Mesenchymal stem cell (in vitro differentiated cells and primary cell): Measurements from ENCODE around the gene ANKHD1.
"Not testable (repeated sequence)": the region's sequence is repeated elsewhere in the genome, so short reads cannot be mapped to it uniquely, and the experiment has no call there.

Experiments
- DNase-seq: peaks from one replicate; pipeline ENCODE4 v3.0.0-alpha.2; 2013
- H2AFZ ChIP-seq: one replicate; pipeline ENCODE4 v1.6.1; 2013; ENCODE audit warnings: low read depth, mild to moderate bottlenecking, control low read depth, inconsistent platforms, low read length, moderate library complexity
- H2AK5ac ChIP-seq: 2 replicates; pipeline ENCODE4 v1.6.1; 2013; ENCODE audit warnings: low read length, moderate library complexity, mild to moderate bottlenecking, inconsistent platforms; ENCODE audit not compliant: severe bottlenecking
- H2BK120ac ChIP-seq: one replicate; pipeline ENCODE4 v1.6.1; 2013; ENCODE audit warnings: low read depth, mild to moderate bottlenecking, inconsistent platforms, low read length, moderate library complexity
- H2BK12ac ChIP-seq, 2 experiments: one replicate each; pipeline ENCODE4 v1.6.1; 2013; ENCODE audit warnings: inconsistent platforms in 2 of 2, low read length in 2 of 2, mild to moderate bottlenecking in 2 of 2, moderate library complexity in 2 of 2, control low read depth in 1 of 2
- H2BK15ac ChIP-seq: one replicate; pipeline ENCODE4 v1.6.1; 2013; ENCODE audit warnings: mild to moderate bottlenecking, low read depth, inconsistent platforms; ENCODE audit not compliant: poor library complexity, severe bottlenecking
- H2BK5ac ChIP-seq: 2 replicates; pipeline ENCODE4 v1.6.1; 2013; ENCODE audit warnings: low read depth, mild to moderate bottlenecking, low read length, control low read depth, inconsistent platforms; ENCODE audit not compliant: poor library complexity, severe bottlenecking
- H3K14ac ChIP-seq, 2 experiments: one replicate each; pipeline ENCODE4 v1.6.1; 2013; ENCODE audit warnings: inconsistent platforms in 2 of 2, low read length in 2 of 2, control low read depth in 1 of 2, mild to moderate bottlenecking in 1 of 2, moderate library complexity in 1 of 2
- H3K18ac ChIP-seq, 2 experiments: one replicate each; pipeline ENCODE4 v1.6.1; 2013; ENCODE audit warnings: inconsistent platforms in 2 of 2, low read length in 2 of 2, control low read depth in 1 of 2, low read depth in 1 of 2, mild to moderate bottlenecking in 1 of 2
- H3K23ac ChIP-seq, 2 experiments: one replicate each; pipeline ENCODE4 v1.6.1; 2013; ENCODE audit warnings: inconsistent platforms in 2 of 2, low read length in 2 of 2, mild to moderate bottlenecking in 2 of 2, moderate library complexity in 2 of 2, control low read depth in 1 of 2
- H3K27ac ChIP-seq: 2 replicates; pipeline ENCODE4 v1.5.1; 2013; ENCODE audit warnings: mild to moderate bottlenecking, moderate library complexity, low read length, control low read depth, inconsistent platforms; ENCODE audit not compliant: poor library complexity, severe bottlenecking
- H3K27me3 ChIP-seq, 2 experiments: 2 replicates each; pipeline versions ENCODE4 v1.6.1 to v1.7.0; 2013; ENCODE audit warnings: low read length in 2 of 2, mild to moderate bottlenecking in 2 of 2, moderate library complexity in 2 of 2, control low read depth in 1 of 2, inconsistent platforms in 1 of 2; ENCODE audit not compliant: control insufficient read depth in 1 of 2, insufficient read depth in 1 of 2
- H3K36me3 ChIP-seq, 2 experiments: 2 replicates each; pipeline versions ENCODE4 v1.6.1 to v1.7.0; 2013; ENCODE audit warnings: low read length in 2 of 2, control low read depth in 1 of 2, inconsistent platforms in 1 of 2, low read depth in 1 of 2, mild to moderate bottlenecking in 1 of 2; ENCODE audit not compliant: insufficient read depth in 2 of 2, control insufficient read depth in 1 of 2
- H3K4ac ChIP-seq, 2 experiments: one replicate each; pipeline ENCODE4 v1.6.1; 2013; ENCODE audit warnings: inconsistent platforms in 2 of 2, low read length in 2 of 2, mild to moderate bottlenecking in 2 of 2, moderate library complexity in 2 of 2, control low read depth in 1 of 2, low read depth in 1 of 2
- H3K4me1 ChIP-seq: 2 replicates; pipeline ENCODE4 v1.6.1; 2013; ENCODE audit warnings: low read depth, low read length, control low read depth; ENCODE audit not compliant: control insufficient read depth, insufficient read depth
- H3K4me2 ChIP-seq: 2 replicates; pipeline ENCODE4 v1.6.1; 2013; ENCODE audit warnings: low read length, mild to moderate bottlenecking, inconsistent platforms; ENCODE audit not compliant: poor library complexity, severe bottlenecking
- H3K4me3 ChIP-seq, 2 experiments: 2 replicates each; pipeline versions ENCODE4 v1.5.1 to v1.7.0; 2013; ENCODE audit warnings: low read length in 2 of 2, mild to moderate bottlenecking in 2 of 2, control low read depth in 1 of 2, low read depth in 1 of 2; ENCODE audit not compliant: insufficient read depth in 1 of 2
- H3K79me1 ChIP-seq: replicated peaks from 2 replicates; pipeline ENCODE4 v1.6.1; 2013; ENCODE audit warnings: mild to moderate bottlenecking, control low read depth, low read length, inconsistent platforms; ENCODE audit not compliant: poor library complexity, severe bottlenecking
- H3K9ac ChIP-seq: 2 replicates; pipeline ENCODE4 v1.7.0; 2013; ENCODE audit warnings: mild to moderate bottlenecking, low read length, moderate library complexity
- H3K9me3 ChIP-seq: 2 replicates; pipeline ENCODE4 v1.7.0; 2013; ENCODE audit warnings: mild to moderate bottlenecking, low read length; ENCODE audit not compliant: control insufficient read depth
- H4K8ac ChIP-seq: one replicate; pipeline ENCODE4 v1.6.1; 2013; ENCODE audit warnings: inconsistent platforms, mild to moderate bottlenecking, low read length, moderate library complexity
- H4K91ac ChIP-seq: one replicate; pipeline ENCODE4 v1.6.1; 2013; ENCODE audit warnings: mild to moderate bottlenecking, low read length, inconsistent platforms
- WGBS: methylation state at CpG from one replicate; pipeline ENCODE4 v1.1.7; 2013; ENCODE audit warnings: mixed read lengths; 5-methylcytosine and 5-hydroxymethylcytosine counted together

Gene ANKHD1

GRCh38 chr5:140423609-140424008, 22.0 kb downstream of the ANKHD1 start:
- Histone ChIP-seq H3K36me3 (no peaks in the 10 kb centered on the region), H3K4ac (no peak overlapping the region), H2AFZ (no peak overlapping the region), H3K14ac (no peak overlapping the region), H2BK5ac (no peak overlapping the region), H2BK12ac (no peak overlapping the region), H4K8ac (no peak overlapping the region), H3K79me1 (peaks cover 2% of the 10 kb centered on the region), H2AK5ac (no peak overlapping the region), H3K4me2 (no peak overlapping the region), H3K18ac (no peak overlapping the region), H2BK120ac (no peak overlapping the region), H3K9me3 (no peaks in the 10 kb centered on the region), H3K4me3 (no peak overlapping the region), H3K9ac (no peak overlapping the region), H3K27me3 (no peaks in the 10 kb centered on the region), H3K4me1 (peaks cover 3% of the 10 kb centered on the region), H3K23ac (no peak overlapping the region), H2BK15ac (no peak overlapping the region), H4K91ac (no peak overlapping the region), H3K27ac (no peak overlapping the region)
- no peak for DNase-seq
- 100% methylated on average over 1 of the region's 2 CpGs for WGBS

GRCh38 chr5:140424135-140424534, 22.5 kb downstream of the ANKHD1 start:
- Histone ChIP-seq H2AK5ac (no peak overlapping the region), H4K8ac (no peak overlapping the region), H3K4me1 (peaks cover 3% of the 10 kb centered on the region), H3K79me1 (peaks cover 2% of the 10 kb centered on the region), H3K36me3 (no peaks in the 10 kb centered on the region), H3K4me2 (no peak overlapping the region), H3K9ac (no peak overlapping the region), H2AFZ (no peak overlapping the region), H2BK120ac (no peak overlapping the region), H4K91ac (no peak overlapping the region), H3K9me3 (no peaks in the 10 kb centered on the region), H3K18ac (no peak overlapping the region), H2BK15ac (no peak overlapping the region), H3K14ac (no peak overlapping the region), H3K27ac (no peak overlapping the region), H2BK12ac (no peak overlapping the region), H3K4me3 (no peak overlapping the region), H3K23ac (no peak overlapping the region), H2BK5ac (no peak overlapping the region), H3K27me3 (no peaks in the 10 kb centered on the region), H3K4ac (no peak overlapping the region)
- WGBS = 67% methylated on average over 3 of the region's 3 CpGs
- no peak for DNase-seq

- H4K91ac ChIP-seq, H3K9ac ChIP-seq, H3K4ac ChIP-seq, H3K9me3 ChIP-seq, H2AK5ac ChIP-seq, H3K4me3 ChIP-seq, H2BK120ac ChIP-seq, H3K18ac ChIP-seq, DNase-seq, H4K8ac ChIP-seq, H3K36me3 ChIP-seq, H3K23ac ChIP-seq, H2BK12ac ChIP-seq, H2BK5ac ChIP-seq, H2BK15ac ChIP-seq, H3K14ac ChIP-seq, H3K4me1 ChIP-seq, H3K4me2 ChIP-seq, H3K79me1 ChIP-seq, H2AFZ ChIP-seq, H3K27me3 ChIP-seq, H3K27ac ChIP-seq: not testable (repeated sequence)
- no CpG with 5 or more reads among the region's 26 CpGs for WGBS
These were observed 26.1 kb downstream of the ANKHD1 start for GRCh38 chr5:140427726-140428125.

- 100% methylated on average over 2 of the region's 2 CpGs for WGBS
These were observed 28.1 kb downstream of the ANKHD1 start for GRCh38 chr5:140429724-140430123.

More at GRCh38 chr5:140429724-140430123, 28.1 kb downstream of the ANKHD1 start:
- H3K79me1 ChIP-seq = peaks cover 7% of the 10 kb centered on the region
- H3K9me3 ChIP-seq = no peaks in the 10 kb centered on the region
- no peak overlapping the region for H2BK5ac ChIP-seq
- no peak overlapping the region for H2BK12ac ChIP-seq
- no peak overlapping the region for H2AK5ac ChIP-seq
- no peak overlapping the region for H3K4ac ChIP-seq
- no peak overlapping the region for H3K27ac ChIP-seq
- no peak overlapping the region for H4K8ac ChIP-seq
- no peak for DNase-seq
- H3K4me1 ChIP-seq = no peaks in the 10 kb centered on the region
- H3K9ac ChIP-seq = no peak overlapping the region
- H2BK15ac ChIP-seq = no peak overlapping the region
- no peak overlapping the region for H3K4me2 ChIP-seq
- H3K23ac ChIP-seq = no peak overlapping the region
- H3K18ac ChIP-seq = no peak overlapping the region
- H4K91ac ChIP-seq = no peak overlapping the region
- no peak overlapping the region for H2BK120ac ChIP-seq
- no peaks in the 10 kb centered on the region for H3K27me3 ChIP-seq
- H3K4me3 ChIP-seq = no peak overlapping the region
- peaks cover 0 to 4% of the 10 kb centered on the region in 2 experiments for H3K36me3 ChIP-seq
- H3K14ac ChIP-seq = no peak overlapping the region
- H2AFZ ChIP-seq = no peak overlapping the region
